HCT116 (cell line): ENCODE measurements around the gene INMT. TPM values are rescaled to one million over a fixed set of nuclear protein-coding genes. Genes with fewer than 3 reads are reported as not detected.

ENCODE experiments used
- ATAC-seq: fragments of 200-7000 bp; cut with Tn5 transposase; 2 replicates; pipeline ENCODE4 v1.9.1; 2020; ENCODE audit warnings: mild to moderate bottlenecking, moderate library complexity
- BruUV-seq: library from RNA; stranded (reverse); fragments of 400-500 nt; replicated peaks from 2 replicates; lab custom pipeline; 2021; lab: Mats Ljungman, UMichigan
- CTCF ChIA-PET: fragments of 300-600 bp; sonication (Branson Sonifier 250); formaldehyde crosslinking; loops from one replicate; lab custom pipeline; 2021; ENCODE audit warnings: antibody characterized with exemption; lab: Charles Lee
- POLR2A ChIA-PET: fragments of 300-600, 350-600 bp; sonication (Branson Sonifier 250); formaldehyde crosslinking; loops from one replicate; lab custom pipeline; 2021; ENCODE audit warnings: antibody characterized with exemption; lab: Charles Lee
- RAD21 ChIA-PET, 2 experiments: fragments of 300-600 bp; sonication (Branson Sonifier 250); formaldehyde crosslinking; loops; one replicate each; lab custom pipeline; 2023; ENCODE audit warnings: low total read pairs in 2 of 2; ENCODE audit not compliant: uncharacterized antibody in 2 of 2, unreplicated experiment in 2 of 2, low non-redundant PET in 1 of 2; lab: Charles Lee
- DNase-seq: peaks from one replicate; pipeline ENCODE4 v3.0.0-alpha.2; 2010; ENCODE audit warnings: low read depth, low spot score
- H2AFZ ChIP-seq: fragments of 200-600 bp; shearing (Covaris generic), sonication (generic); 2 replicates; pipeline ENCODE4 v1.6.1; 2017; ENCODE audit warnings: low read depth, mixed run types, mixed read lengths, antibody characterized with exemption, low read length; ENCODE audit not compliant: poor library complexity, severe bottlenecking
- H3K27ac ChIP-seq: 2 replicates; pipeline ENCODE4 v1.5.1; 2012; ENCODE audit warnings: low read depth, low read length
- H3K27me3 ChIP-seq: fragments of 200-600 bp; sonication (generic); 2 replicates; pipeline ENCODE4 v1.6.1; 2016; ENCODE audit warnings: mixed run types, low read length, mixed read lengths; ENCODE audit not compliant: insufficient read depth
- H3K36me3 ChIP-seq, 2 experiments: fragments of 200-500 bp in 1 of 2; fragments of 200-600 bp in 1 of 2; sonication (Bioruptor generic) in 1 of 2; sonication (generic) in 1 of 2; 2 replicates each; pipeline versions ENCODE4 v1.5.1 to v1.6.1; 2014 to 2016; ENCODE audit warnings: low read length in 2 of 2, inconsistent platforms in 1 of 2, mixed read lengths in 1 of 2, mixed run types in 1 of 2; ENCODE audit not compliant: insufficient read depth in 2 of 2, control insufficient read depth in 1 of 2
- H3K4me1 ChIP-seq, 2 experiments: fragments of 200-600 bp in 1 of 2; sonication (generic) in 1 of 2; 2 replicates each; pipeline versions ENCODE4 v1.5.1 to v1.6.1; 2012 to 2017; ENCODE audit warnings: low read length in 2 of 2, inconsistent platforms in 1 of 2, mild to moderate bottlenecking in 1 of 2, mixed read lengths in 1 of 2, mixed run types in 1 of 2, moderate library complexity in 1 of 2; ENCODE audit not compliant: insufficient read depth in 2 of 2, control insufficient read depth in 1 of 2
- H3K4me2 ChIP-seq: fragments of 200-600 bp; sonication (generic); 2 replicates; pipeline ENCODE4 v1.6.1; 2017; ENCODE audit warnings: mixed run types, low read length, mixed read lengths
- H3K4me3 ChIP-seq, 2 experiments: fragments of 200-600 bp in 1 of 2; sonication (generic) in 1 of 2; replicated peaks in 1 of 2; 2 replicates each; pipeline ENCODE4 v1.5.1; 2011 to 2016; ENCODE audit warnings: low read length in 2 of 2, control low read depth in 1 of 2, low read depth in 1 of 2, mild to moderate bottlenecking in 1 of 2, mixed read lengths in 1 of 2, mixed run types in 1 of 2
- H3K79me2 ChIP-seq: fragments of 200-600 bp; sonication (generic); 2 replicates; pipeline ENCODE4 v1.6.1; 2017; ENCODE audit warnings: mild to moderate bottlenecking, mixed run types, low read length, moderate library complexity, mixed read lengths; ENCODE audit not compliant: insufficient read depth
- H3K9ac ChIP-seq: fragments of 200-600 bp; sonication (generic); 2 replicates; pipeline ENCODE4 v1.6.1; 2016; ENCODE audit warnings: low read length, mixed read lengths
- H3K9me2 ChIP-seq: fragments of 200-600 bp; sonication (generic), shearing (Covaris generic); 2 replicates; pipeline ENCODE4 v1.6.1; 2017; ENCODE audit warnings: mixed run types, mild to moderate bottlenecking, moderate library complexity; ENCODE audit not compliant: insufficient read depth
- H3K9me3 ChIP-seq, 2 experiments: fragments of 200-500 bp in 1 of 2; fragments of 200-600 bp in 1 of 2; sonication (Bioruptor generic) in 1 of 2; sonication (generic) in 1 of 2; 2 replicates each; pipeline ENCODE4 v1.6.1; 2014 to 2017; ENCODE audit warnings: low read length in 2 of 2, mixed read lengths in 2 of 2, inconsistent platforms in 1 of 2, low read depth in 1 of 2, mild to moderate bottlenecking in 1 of 2, mixed run types in 1 of 2, moderate library complexity in 1 of 2; ENCODE audit not compliant: control insufficient read depth in 1 of 2, insufficient read depth in 1 of 2
- H4K20me1 ChIP-seq: fragments of 200-600 bp; sonication (generic), shearing (Covaris generic); 2 replicates; pipeline ENCODE4 v1.6.1; 2017; ENCODE audit warnings: mixed run types, mild to moderate bottlenecking, moderate library complexity; ENCODE audit not compliant: insufficient read depth
- CEBPB ChIP-seq: IDR thresholded peaks from 2 replicates; pipeline ENCODE4 v1.6.1; 2012; ENCODE audit warnings: low read depth
- EGR1 ChIP-seq: IDR thresholded peaks from 2 replicates; pipeline ENCODE4 v1.6.1; 2012; ENCODE audit warnings: low read depth
- ELF1 ChIP-seq: IDR thresholded peaks from 2 replicates; pipeline ENCODE4 v1.6.1; 2012; ENCODE audit warnings: low read depth, borderline replicate concordance
- EZH2phosphoT487 ChIP-seq: fragments of 200-600 bp; IDR thresholded peaks from 2 replicates; pipeline ENCODE4 v1.6.1; 2018; ENCODE audit warnings: antibody characterized with exemption, borderline replicate concordance
- JUND ChIP-seq: IDR thresholded peaks from 2 replicates; pipeline ENCODE4 v1.6.1; 2012
- POLR2A ChIP-seq: IDR thresholded peaks from 2 replicates; pipeline ENCODE4 v1.7.0; 2011; ENCODE audit warnings: borderline replicate concordance; ENCODE audit not compliant: insufficient read depth, insufficient read length; ENCODE audit errors: extremely low read depth
- RAD21 ChIP-seq: IDR thresholded peaks from 2 replicates; pipeline ENCODE4 v1.6.1; 2012; ENCODE audit warnings: low read depth, mild to moderate bottlenecking
- SP1 ChIP-seq: IDR thresholded peaks from 2 replicates; pipeline ENCODE4 v1.6.1; 2012; ENCODE audit warnings: low read depth
- SRF ChIP-seq: IDR thresholded peaks from 2 replicates; pipeline ENCODE4 v1.6.1; 2012; ENCODE audit warnings: low read depth
- TCF7L2 ChIP-seq: IDR thresholded peaks from 2 replicates; pipeline ENCODE4 v1.7.0; 2011; ENCODE audit warnings: borderline replicate concordance, inconsistent platforms; ENCODE audit not compliant: insufficient read depth, insufficient read length; ENCODE audit errors: extremely low read depth
- YY1 ChIP-seq: IDR thresholded peaks from 2 replicates; pipeline ENCODE4 v1.6.1; 2011; ENCODE audit warnings: low read length, low read depth, moderate library complexity, mild to moderate bottlenecking; ENCODE audit not compliant: insufficient replicate concordance; ENCODE audit errors: extremely low read depth
- intact Hi-C: fragments of 100-400 bp; cut with micrococcal nuclease; formaldehyde crosslinking; loops from 2 replicates; pipeline ENCODE4 v1.10.0; 2022
- total RNA-seq: library from RNA; stranded (reverse); gene quantifications from one replicate; pipeline ENCODE4 v1.2.1, GENCODE V29; 2021; ENCODE audit not compliant: unreplicated experiment
- TF ChIP-seq, protein P1 (sequence below), 3 experiments: fragments of 200-600 bp in 1 of 3; sonication (generic) in 1 of 3; IDR thresholded peaks in 2 of 3; conservative IDR thresholded peaks in 1 of 3; 2 replicates each; pipeline ENCODE4 v1.5.1; 2012 to 2017; ENCODE audit warnings: low read depth in 2 of 3, low read length in 2 of 3, antibody characterized with exemption in 1 of 3, borderline replicate concordance in 1 of 3, control low read depth in 1 of 3, mild to moderate bottlenecking in 1 of 3, mixed read lengths in 1 of 3, mixed run types in 1 of 3, moderate library complexity in 1 of 3; ENCODE audit not compliant: insufficient read depth in 1 of 3

INMT gene
- total RNA-seq, 1 experiment from 2014 or later, result 0.32 TPM

DNA sequence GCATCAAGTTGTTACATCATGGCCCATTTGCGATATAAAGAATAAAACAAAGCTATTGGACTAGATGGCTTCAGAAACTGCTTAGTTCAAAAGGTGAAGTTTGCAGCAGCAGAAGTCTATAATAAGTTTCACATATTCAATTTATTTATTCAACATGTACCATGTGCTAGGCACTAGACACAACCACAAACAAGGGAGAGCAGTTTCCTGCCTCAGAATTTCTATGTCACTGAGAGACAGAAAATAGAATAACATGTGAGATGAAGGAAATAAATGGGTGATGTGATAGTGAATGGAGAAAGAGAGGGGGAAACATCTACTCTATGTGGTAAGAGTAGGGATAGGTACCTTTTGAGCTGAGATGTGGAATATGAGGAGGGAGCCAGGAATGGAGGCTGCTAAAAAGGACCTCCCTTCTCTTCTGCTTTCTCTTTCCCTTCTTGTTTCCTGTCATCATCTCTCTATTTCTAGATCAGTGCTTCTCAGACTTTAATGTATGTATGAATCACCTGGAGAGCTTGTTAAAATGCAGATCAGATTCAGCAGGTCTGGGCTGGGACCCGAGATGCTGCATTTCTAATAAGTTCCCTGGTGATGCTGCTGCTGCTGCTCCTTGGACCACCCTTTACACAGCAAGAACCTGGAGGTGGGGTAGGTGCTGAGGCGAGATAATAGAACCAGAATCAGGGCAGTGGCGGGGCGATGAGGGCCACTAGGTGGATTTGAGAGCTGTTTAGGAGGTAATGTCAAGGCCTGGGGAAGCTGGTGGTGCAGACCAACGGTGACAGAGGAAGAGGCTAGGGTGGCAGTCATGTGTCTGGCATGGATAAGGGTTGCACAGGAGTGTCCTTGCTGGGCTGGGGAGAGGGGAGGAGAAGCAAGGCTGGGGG, 13.7 kb upstream of the INMT start:
- ChIA-PET CTCF (interaction anchor here (1.6 to 2.0 kb wide), 2 partner anchors 8 to 189 kb away, joined by 4 to 7 read pairs; no protein-coding TSS in a partner anchor), RAD21 (no interaction called here), POLR2A (no interaction called here)
- no peak for TF ChIP-seq RAD21
- no peak for TF ChIP-seq EZH2phosphoT487
- TF ChIP-seq SP1, result no peak
- TF ChIP-seq SRF, result no peak
- TF ChIP-seq YY1, result no peak
- no peak for TF ChIP-seq ELF1
- TF ChIP-seq JUND, result no peak
- TF ChIP-seq EGR1, result no peak
- no peak for TF ChIP-seq CEBPB
- no peak for TF ChIP-seq POLR2A
- TF ChIP-seq, protein P1, sequence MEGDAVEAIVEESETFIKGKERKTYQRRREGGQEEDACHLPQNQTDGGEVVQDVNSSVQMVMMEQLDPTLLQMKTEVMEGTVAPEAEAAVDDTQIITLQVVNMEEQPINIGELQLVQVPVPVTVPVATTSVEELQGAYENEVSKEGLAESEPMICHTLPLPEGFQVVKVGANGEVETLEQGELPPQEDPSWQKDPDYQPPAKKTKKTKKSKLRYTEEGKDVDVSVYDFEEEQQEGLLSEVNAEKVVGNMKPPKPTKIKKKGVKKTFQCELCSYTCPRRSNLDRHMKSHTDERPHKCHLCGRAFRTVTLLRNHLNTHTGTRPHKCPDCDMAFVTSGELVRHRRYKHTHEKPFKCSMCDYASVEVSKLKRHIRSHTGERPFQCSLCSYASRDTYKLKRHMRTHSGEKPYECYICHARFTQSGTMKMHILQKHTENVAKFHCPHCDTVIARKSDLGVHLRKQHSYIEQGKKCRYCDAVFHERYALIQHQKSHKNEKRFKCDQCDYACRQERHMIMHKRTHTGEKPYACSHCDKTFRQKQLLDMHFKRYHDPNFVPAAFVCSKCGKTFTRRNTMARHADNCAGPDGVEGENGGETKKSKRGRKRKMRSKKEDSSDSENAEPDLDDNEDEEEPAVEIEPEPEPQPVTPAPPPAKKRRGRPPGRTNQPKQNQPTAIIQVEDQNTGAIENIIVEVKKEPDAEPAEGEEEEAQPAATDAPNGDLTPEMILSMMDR (IDR thresholded peaks at IDR 0.05 in 2 of 3, conservative IDR thresholded peaks at IDR 0.05 in 1 of 3; ENCODE audit: borderline replicate concordance in 1 of 3, insufficient read depth in 1 of 3, low read depth in 2 of 3, low read length in 2 of 3), result no peak
- no peak for TF ChIP-seq TCF7L2
- no peak overlapping the region for H3K27ac ChIP-seq
- ATAC-seq, result no peak
- no TSS peak for BruUV-seq
- H3K4me1 ChIP-seq, result no peaks in the 10 kb centered on the region
- H4K20me1 ChIP-seq, result no peaks in the 10 kb centered on the region
- no peaks in the 10 kb centered on the region for H3K9me2 ChIP-seq
- no peaks in the 10 kb centered on the region for H3K79me2 ChIP-seq
- H2AFZ ChIP-seq, result no peak overlapping the region
- no peaks in the 10 kb centered on the region for H3K9me3 ChIP-seq
- H3K9ac ChIP-seq, result no peak overlapping the region
- H3K4me2 ChIP-seq, result no peak overlapping the region
- no peak for DNase-seq
- 0 out of 2 replicates have a peak, but pooled peaks cover 9% of the 10 kb centered on the region for H3K27me3 ChIP-seq
- no peaks in the 10 kb centered on the region for H3K36me3 ChIP-seq
- H3K4me3 ChIP-seq, result no peak overlapping the region
- intact Hi-C loops, result no loop called here
